HepG2 (cell line): ENCODE measurements around the gene RABL6. TPM values are rescaled to one million over a fixed set of nuclear protein-coding genes. Genes with fewer than 3 reads are reported as not detected.

Experiments used
- CC2D1A ChIP-seq: sonication (generic); formaldehyde crosslinking; IDR thresholded peaks from 2 replicates; pipeline ENCODE4 v1.8.1; 2023; ENCODE audit warnings: mild to moderate bottlenecking, missing genetic modification reagents
- CCAR2 ChIP-seq: fragments of 200-400 bp; formaldehyde crosslinking; optimal IDR thresholded peaks from 2 replicates; pipeline ENCODE3; 2018; ENCODE audit warnings: low read depth, mild to moderate bottlenecking, low read length, moderate library complexity
- FIP1L1 ChIP-seq: fragments of 200-400 bp; formaldehyde crosslinking; IDR thresholded peaks from 2 replicates; pipeline ENCODE4 v1.6.1; 2018; ENCODE audit warnings: low read depth, mild to moderate bottlenecking, low read length, moderate library complexity, borderline replicate concordance; ENCODE audit not compliant: insufficient read depth
- FOXK2 ChIP-seq: fragments of 450-650 bp; IDR thresholded peaks from 2 replicates; pipeline ENCODE4 v1.6.1; 2016
- KLF6 ChIP-seq: IDR thresholded peaks from 2 replicates; pipeline ENCODE4 v1.8.0; 2016; ENCODE audit warnings: missing biosample characterization, missing genetic modification reagents
- MYNN ChIP-seq: sonication (generic); formaldehyde crosslinking; IDR thresholded peaks from 2 replicates; pipeline ENCODE4 v1.4.0; 2020; ENCODE audit warnings: mild to moderate bottlenecking, low read depth, missing genetic modification reagents
- NR2F1 ChIP-seq, 2 experiments: fragments of 450-650 bp in 1 of 2; formaldehyde crosslinking in 1 of 2; IDR thresholded peaks; 2 replicates each; pipeline versions ENCODE4 v1.5.0 to v1.6.1; 2016 to 2020; ENCODE audit warnings: mild to moderate bottlenecking in 1 of 2, missing compliant biosample characterization in 1 of 2, missing genetic modification reagents in 1 of 2, moderate library complexity in 1 of 2
- RBM22 ChIP-seq: fragments of 200-400 bp; formaldehyde crosslinking; optimal IDR thresholded peaks from 2 replicates; pipeline ENCODE3; 2017; ENCODE audit warnings: mild to moderate bottlenecking, low read length, moderate library complexity
- SAFB2 ChIP-seq: sonication (generic); formaldehyde crosslinking; IDR thresholded peaks from 2 replicates; pipeline ENCODE4 v1.5.1; 2020; ENCODE audit warnings: missing genetic modification reagents, low read depth, mild to moderate bottlenecking, borderline replicate concordance
- SP4 ChIP-seq: sonication (generic); formaldehyde crosslinking; IDR thresholded peaks from 2 replicates; pipeline ENCODE4 v1.8.1; 2023; ENCODE audit warnings: mild to moderate bottlenecking, missing genetic modification reagents
- ZBTB20 ChIP-seq: sonication (generic); formaldehyde crosslinking; IDR thresholded peaks from 2 replicates; pipeline ENCODE4 v1.8.1; 2023; ENCODE audit warnings: missing genetic modification reagents, low read depth, mild to moderate bottlenecking, borderline replicate concordance
- ZFP37 ChIP-seq: sonication (generic); formaldehyde crosslinking; IDR thresholded peaks from 2 replicates; pipeline ENCODE4 v1.4.0; 2020; ENCODE audit warnings: missing genetic modification reagents, borderline replicate concordance
- ZFP90 ChIP-seq: sonication (generic); formaldehyde crosslinking; IDR thresholded peaks from 2 replicates; pipeline ENCODE4 v1.8.0; 2022; ENCODE audit warnings: missing genetic modification reagents, mild to moderate bottlenecking, inconsistent platforms, borderline replicate concordance
- ZNF33B ChIP-seq: sonication (generic); formaldehyde crosslinking; IDR thresholded peaks from 2 replicates; pipeline ENCODE4 v1.5.1; 2020; ENCODE audit warnings: mild to moderate bottlenecking, missing genetic modification reagents
- ZSCAN12 ChIP-seq: sonication (generic); formaldehyde crosslinking; IDR thresholded peaks from 2 replicates; pipeline ENCODE4 v1.9.0; 2021; ENCODE audit warnings: mild to moderate bottlenecking, missing genetic modification reagents
- polyA plus RNA-seq, 8 experiments: library from polyadenylated mRNA; depleted of rRNA in 3 of 8; stranded (reverse) in 7 of 8; unstranded in 1 of 8; fragments of >200 nt; fragmentation: Illumina TruSeq in 4 of 8; extraction: Trizol in 4 of 8; gene quantifications; 2 replicates each; pipeline versions ENCODE4 v1.2.1 to v1.2.3, GENCODE V29; 2011 to 2016; ENCODE audit warnings: low read depth in 4 of 8, missing spikeins in 1 of 8, mixed read lengths in 1 of 8; ENCODE audit not compliant: insufficient read depth in 1 of 8
- total RNA-seq, 5 experiments: library from RNA; depleted of rRNA; stranded (reverse); fragments of >200 nt; fragmentation: Illumina TruSeq; extraction: Trizol; gene quantifications; 2 replicates each; pipeline ENCODE4 v1.2.3, GENCODE V29; 2016; ENCODE audit warnings: low read depth in 1 of 5
- TF ChIP-seq, protein P1 (sequence below): sonication (generic); formaldehyde crosslinking; IDR thresholded peaks from 2 replicates; pipeline ENCODE4 v1.9.0; 2021; ENCODE audit warnings: missing genetic modification reagents, mild to moderate bottlenecking, borderline replicate concordance
- TF ChIP-seq, protein P2 (sequence below): sonication (generic); formaldehyde crosslinking; IDR thresholded peaks from 2 replicates; pipeline ENCODE4 v1.5.0; 2020; ENCODE audit warnings: mild to moderate bottlenecking, missing genetic modification reagents
- TF ChIP-seq, protein P3 (sequence below): sonication (generic); formaldehyde crosslinking; IDR thresholded peaks from 2 replicates; pipeline ENCODE4 v1.5.0; 2020; ENCODE audit warnings: mild to moderate bottlenecking, missing genetic modification reagents, moderate library complexity
- TF ChIP-seq, protein P4 (sequence below): sonication (generic); formaldehyde crosslinking; IDR thresholded peaks from 2 replicates; pipeline ENCODE4 v1.5.0; 2020; ENCODE audit warnings: missing genetic modification reagents
- TF ChIP-seq, protein P5 (sequence below): sonication (generic); formaldehyde crosslinking; IDR thresholded peaks from 2 replicates; pipeline ENCODE4 v1.4.0; 2020; ENCODE audit warnings: missing genetic modification reagents, borderline replicate concordance

Gene RABL6
- total and polyA plus RNA-seq, 2 of the 13 experiments (the other 11 are each of a cell fraction or from before 2014, with no cell fraction given): 81.5 to 125 TPM

DNA sequence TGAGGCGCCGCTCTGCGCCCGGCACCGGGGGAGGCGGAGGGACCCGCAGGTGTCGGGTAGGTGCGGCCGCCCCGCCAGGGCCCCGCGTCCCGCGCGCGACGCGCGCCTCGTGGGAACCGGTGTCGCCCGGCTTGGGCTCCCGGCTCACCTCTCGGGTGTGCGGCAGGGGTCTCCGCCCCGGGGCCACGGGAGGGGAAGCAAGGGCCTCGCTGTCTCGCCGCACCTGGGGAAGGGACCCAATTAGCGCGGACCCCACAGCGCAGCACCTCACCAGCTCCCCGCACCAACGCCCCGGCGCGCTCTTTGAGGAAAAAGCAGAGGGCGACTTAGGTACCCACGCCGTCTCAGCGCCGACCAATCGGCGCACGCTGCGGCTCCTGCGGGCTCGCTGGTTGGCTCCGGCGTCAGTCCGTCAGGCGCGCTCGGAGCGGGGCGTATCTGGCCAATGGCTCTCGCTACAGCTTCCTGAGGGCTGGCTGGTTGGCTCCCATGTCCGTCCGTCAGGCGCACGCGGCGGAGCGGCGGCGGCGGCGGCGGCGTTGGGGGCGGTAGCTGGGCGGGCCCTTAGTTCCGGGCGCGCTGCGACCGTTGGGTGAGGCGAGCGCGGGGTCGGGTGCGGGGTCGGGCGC, 78.3 kb downstream of the RABL6 start, which contains the start of gene TRAF2 (continued):
- TF ChIP-seq, protein P1, sequence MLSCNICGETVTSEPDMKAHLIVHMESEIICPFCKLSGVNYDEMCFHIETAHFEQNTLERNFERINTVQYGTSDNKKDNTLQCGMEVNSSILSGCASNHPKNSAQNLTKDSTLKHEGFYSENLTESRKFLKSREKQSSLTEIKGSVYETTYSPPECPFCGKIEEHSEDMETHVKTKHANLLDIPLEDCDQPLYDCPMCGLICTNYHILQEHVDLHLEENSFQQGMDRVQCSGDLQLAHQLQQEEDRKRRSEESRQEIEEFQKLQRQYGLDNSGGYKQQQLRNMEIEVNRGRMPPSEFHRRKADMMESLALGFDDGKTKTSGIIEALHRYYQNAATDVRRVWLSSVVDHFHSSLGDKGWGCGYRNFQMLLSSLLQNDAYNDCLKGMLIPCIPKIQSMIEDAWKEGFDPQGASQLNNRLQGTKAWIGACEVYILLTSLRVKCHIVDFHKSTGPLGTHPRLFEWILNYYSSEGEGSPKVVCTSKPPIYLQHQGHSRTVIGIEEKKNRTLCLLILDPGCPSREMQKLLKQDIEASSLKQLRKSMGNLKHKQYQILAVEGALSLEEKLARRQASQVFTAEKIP (CRISPR knock-in tag): no peak
- TF ChIP-seq ZSCAN12 (CRISPR knock-in tag) (peak; percentile 73; the same call in 1 of the 2 replicates), ZFP37 (CRISPR knock-in tag) (no peak), SP4 (peak; percentile 78), FOXK2 (no peak), FIP1L1 (no peak), MYNN (CRISPR knock-in tag) (no peak), SAFB2 (CRISPR knock-in tag) (peak; percentile 10; the same call in 1 of the 2 replicates), KLF6 (CRISPR knock-in tag) (no peak), RBM22 (no peak), ZFP90 (CRISPR knock-in tag) (peak; percentile 74; the same call in 1 of the 2 replicates), ZNF33B (CRISPR knock-in tag) (peak; percentile 35; the same call in 1 of the 2 replicates), ZBTB20 (CRISPR knock-in tag) (no peak), CCAR2 (no peak), NR2F1 (CRISPR knock-in tag; IDR thresholded peaks at IDR 0.05) (no peak), CC2D1A (CRISPR knock-in tag) (no peak)
- TF ChIP-seq, protein P2, sequence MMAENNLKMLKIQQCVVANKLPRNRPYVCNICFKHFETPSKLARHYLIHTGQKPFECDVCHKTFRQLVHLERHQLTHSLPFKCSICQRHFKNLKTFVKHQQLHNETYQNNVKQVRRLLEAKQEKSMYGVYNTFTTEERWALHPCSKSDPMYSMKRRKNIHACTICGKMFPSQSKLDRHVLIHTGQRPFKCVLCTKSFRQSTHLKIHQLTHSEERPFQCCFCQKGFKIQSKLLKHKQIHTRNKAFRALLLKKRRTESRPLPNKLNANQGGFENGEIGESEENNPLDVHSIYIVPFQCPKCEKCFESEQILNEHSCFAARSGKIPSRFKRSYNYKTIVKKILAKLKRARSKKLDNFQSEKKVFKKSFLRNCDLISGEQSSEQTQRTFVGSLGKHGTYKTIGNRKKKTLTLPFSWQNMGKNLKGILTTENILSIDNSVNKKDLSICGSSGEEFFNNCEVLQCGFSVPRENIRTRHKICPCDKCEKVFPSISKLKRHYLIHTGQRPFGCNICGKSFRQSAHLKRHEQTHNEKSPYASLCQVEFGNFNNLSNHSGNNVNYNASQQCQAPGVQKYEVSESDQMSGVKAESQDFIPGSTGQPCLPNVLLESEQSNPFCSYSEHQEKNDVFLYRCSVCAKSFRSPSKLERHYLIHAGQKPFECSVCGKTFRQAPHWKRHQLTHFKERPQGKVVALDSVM (CRISPR knock-in tag): no peak
- TF ChIP-seq, protein P3, sequence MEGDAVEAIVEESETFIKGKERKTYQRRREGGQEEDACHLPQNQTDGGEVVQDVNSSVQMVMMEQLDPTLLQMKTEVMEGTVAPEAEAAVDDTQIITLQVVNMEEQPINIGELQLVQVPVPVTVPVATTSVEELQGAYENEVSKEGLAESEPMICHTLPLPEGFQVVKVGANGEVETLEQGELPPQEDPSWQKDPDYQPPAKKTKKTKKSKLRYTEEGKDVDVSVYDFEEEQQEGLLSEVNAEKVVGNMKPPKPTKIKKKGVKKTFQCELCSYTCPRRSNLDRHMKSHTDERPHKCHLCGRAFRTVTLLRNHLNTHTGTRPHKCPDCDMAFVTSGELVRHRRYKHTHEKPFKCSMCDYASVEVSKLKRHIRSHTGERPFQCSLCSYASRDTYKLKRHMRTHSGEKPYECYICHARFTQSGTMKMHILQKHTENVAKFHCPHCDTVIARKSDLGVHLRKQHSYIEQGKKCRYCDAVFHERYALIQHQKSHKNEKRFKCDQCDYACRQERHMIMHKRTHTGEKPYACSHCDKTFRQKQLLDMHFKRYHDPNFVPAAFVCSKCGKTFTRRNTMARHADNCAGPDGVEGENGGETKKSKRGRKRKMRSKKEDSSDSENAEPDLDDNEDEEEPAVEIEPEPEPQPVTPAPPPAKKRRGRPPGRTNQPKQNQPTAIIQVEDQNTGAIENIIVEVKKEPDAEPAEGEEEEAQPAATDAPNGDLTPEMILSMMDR (CRISPR knock-in tag): peak; percentile 26; the same call in 1 of the 2 replicates
- TF ChIP-seq, protein P4, sequence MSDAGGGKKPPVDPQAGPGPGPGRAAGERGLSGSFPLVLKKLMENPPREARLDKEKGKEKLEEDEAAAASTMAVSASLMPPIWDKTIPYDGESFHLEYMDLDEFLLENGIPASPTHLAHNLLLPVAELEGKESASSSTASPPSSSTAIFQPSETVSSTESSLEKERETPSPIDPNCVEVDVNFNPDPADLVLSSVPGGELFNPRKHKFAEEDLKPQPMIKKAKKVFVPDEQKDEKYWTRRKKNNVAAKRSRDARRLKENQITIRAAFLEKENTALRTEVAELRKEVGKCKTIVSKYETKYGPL (CRISPR knock-in tag): no peak
- TF ChIP-seq, protein P5, sequence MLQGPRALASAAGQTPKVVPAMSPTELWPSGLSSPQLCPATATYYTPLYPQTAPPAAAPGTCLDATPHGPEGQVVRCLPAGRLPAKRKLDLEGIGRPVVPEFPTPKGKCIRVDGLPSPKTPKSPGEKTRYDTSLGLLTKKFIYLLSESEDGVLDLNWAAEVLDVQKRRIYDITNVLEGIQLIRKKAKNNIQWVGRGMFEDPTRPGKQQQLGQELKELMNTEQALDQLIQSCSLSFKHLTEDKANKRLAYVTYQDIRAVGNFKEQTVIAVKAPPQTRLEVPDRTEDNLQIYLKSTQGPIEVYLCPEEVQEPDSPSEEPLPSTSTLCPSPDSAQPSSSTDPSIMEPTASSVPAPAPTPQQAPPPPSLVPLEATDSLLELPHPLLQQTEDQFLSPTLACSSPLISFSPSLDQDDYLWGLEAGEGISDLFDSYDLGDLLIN (CRISPR knock-in tag): peak; percentile 86; the same call in 1 of the 2 replicates
